Germinal center (tissue), 1 donor: ENCODE results near the gene PLCL1.

ENCODE experiments used
- DNase-seq: peaks from one replicate; pipeline ENCODE4 v3.0.0; 2012; ENCODE audit warnings: mixed read lengths, low spot score

The PLCL1 gene

GRCh38 chr2:198116756-198117155 lies 312.4 kb downstream of the PLCL1 start:
- no peak for DNase-seq

GRCh38 chr2:198117406-198118041 lies 313.1 kb downstream of the PLCL1 start:
- DNase-seq, result no peak

- DNase-seq, result peak; percentile 7
Measured at GRCh38 chr2:198127627-198128026, 323.2 kb downstream of the PLCL1 start.

GRCh38 chr2:198129609-198130008 lies 325.2 kb downstream of the PLCL1 start:
- DNase-seq, result no peak

GRCh38 chr2:198134293-198134955 lies 330.0 kb downstream of the PLCL1 start:
- DNase-seq, result no peak

GRCh38 chr2:198135481-198135934 lies 331.1 kb downstream of the PLCL1 start:
- DNase-seq, result no peak

GRCh38 chr2:198136142-198136541 lies 331.7 kb downstream of the PLCL1 start:
- DNase-seq, result no peak

GRCh38 chr2:198137733-198138132 lies 333.3 kb downstream of the PLCL1 start:
- DNase-seq, result no peak

- no peak for DNase-seq
Measured at GRCh38 chr2:198141726-198142125, 337.3 kb downstream of the PLCL1 start.

- DNase-seq, result no peak
Measured at GRCh38 chr2:198143156-198143555, 338.8 kb downstream of the PLCL1 start.

GRCh38 chr2:198143793-198144192 lies 339.4 kb downstream of the PLCL1 start:
- no peak for DNase-seq

- no peak for DNase-seq
Measured at GRCh38 chr2:198144660-198145059, 340.3 kb downstream of the PLCL1 start.

- no peak for DNase-seq
Measured at GRCh38 chr2:198146346-198146940, 342.1 kb downstream of the PLCL1 start.

GRCh38 chr2:198157314-198157713 lies 352.9 kb downstream of the PLCL1 start:
- DNase-seq, result no peak

GRCh38 chr2:198161151-198161550 lies 356.8 kb downstream of the PLCL1 start:
- DNase-seq, result no peak

GRCh38 chr2:198162276-198162675 lies 357.9 kb downstream of the PLCL1 start:
- DNase-seq, result no peak

GRCh38 chr2:198164843-198165242 lies 360.4 kb downstream of the PLCL1 start:
- no peak for DNase-seq

GRCh38 chr2:198165289-198165688 lies 360.9 kb downstream of the PLCL1 start:
- DNase-seq, result no peak

- DNase-seq, result no peak
Measured at GRCh38 chr2:198167346-198167745, 363.0 kb downstream of the PLCL1 start.

GRCh38 chr2:198168651-198169050 lies 364.3 kb downstream of the PLCL1 start:
- no peak for DNase-seq

- DNase-seq, result no peak
Measured at GRCh38 chr2:198173242-198173641, 368.8 kb downstream of the PLCL1 start.

- no peak for DNase-seq
Measured at GRCh38 chr2:198173864-198174263, 369.5 kb downstream of the PLCL1 start.

GRCh38 chr2:198175271-198175670 lies 370.9 kb downstream of the PLCL1 start:
- no peak for DNase-seq
